GM06990 (cell line): Measurements from ENCODE around the gene MLPH.

ENCODE experiments used
- DNase-seq: peaks from one replicate; pipeline ENCODE4 v3.0.0-alpha.2; 2011; ENCODE audit not compliant: insufficient read length; ENCODE audit errors: extremely low read depth
- H3K27me3 ChIP-seq: replicated peaks from 2 replicates; pipeline ENCODE4 v1.6.0; 2011; ENCODE audit warnings: low read length; ENCODE audit not compliant: control insufficient read depth, insufficient read depth
- H3K36me3 ChIP-seq: 2 replicates; pipeline ENCODE4 v1.5.1; 2011; ENCODE audit warnings: low read length; ENCODE audit not compliant: control insufficient read depth, insufficient read depth
- H3K4me3 ChIP-seq: replicated peaks from 2 replicates; pipeline ENCODE4 v1.5.1; 2011; ENCODE audit warnings: low read depth, mild to moderate bottlenecking, control low read depth, low read length
- CTCF ChIP-seq: IDR thresholded peaks from 2 replicates; pipeline ENCODE4 v1.5.1; 2011; ENCODE audit warnings: low read length, control low read depth, mild to moderate bottlenecking, inconsistent platforms; ENCODE audit not compliant: insufficient read depth, poor library complexity, severe bottlenecking

MLPH gene

GRCh38 chr2:237487496-237487895 is 445 bp downstream of the MLPH start:
- no peak for DNase-seq
- no peak for TF ChIP-seq CTCF
- no peaks in the 10 kb centered on the region for H3K36me3 ChIP-seq
- H3K4me3 ChIP-seq = no peak overlapping the region
- H3K27me3 ChIP-seq = peaks cover 1% of the 10 kb centered on the region; the same call in 1 of the 2 replicates

- no peak for TF ChIP-seq CTCF
- no peaks in the 10 kb centered on the region for H3K36me3 ChIP-seq
- DNase-seq = no peak
- no peak overlapping the region for H3K4me3 ChIP-seq
- no peaks in the 10 kb centered on the region; the same call in 1 of the 2 replicates for H3K27me3 ChIP-seq
These were observed 1.2 kb downstream of the MLPH start for GRCh38 chr2:237488295-237488694.

DNA sequence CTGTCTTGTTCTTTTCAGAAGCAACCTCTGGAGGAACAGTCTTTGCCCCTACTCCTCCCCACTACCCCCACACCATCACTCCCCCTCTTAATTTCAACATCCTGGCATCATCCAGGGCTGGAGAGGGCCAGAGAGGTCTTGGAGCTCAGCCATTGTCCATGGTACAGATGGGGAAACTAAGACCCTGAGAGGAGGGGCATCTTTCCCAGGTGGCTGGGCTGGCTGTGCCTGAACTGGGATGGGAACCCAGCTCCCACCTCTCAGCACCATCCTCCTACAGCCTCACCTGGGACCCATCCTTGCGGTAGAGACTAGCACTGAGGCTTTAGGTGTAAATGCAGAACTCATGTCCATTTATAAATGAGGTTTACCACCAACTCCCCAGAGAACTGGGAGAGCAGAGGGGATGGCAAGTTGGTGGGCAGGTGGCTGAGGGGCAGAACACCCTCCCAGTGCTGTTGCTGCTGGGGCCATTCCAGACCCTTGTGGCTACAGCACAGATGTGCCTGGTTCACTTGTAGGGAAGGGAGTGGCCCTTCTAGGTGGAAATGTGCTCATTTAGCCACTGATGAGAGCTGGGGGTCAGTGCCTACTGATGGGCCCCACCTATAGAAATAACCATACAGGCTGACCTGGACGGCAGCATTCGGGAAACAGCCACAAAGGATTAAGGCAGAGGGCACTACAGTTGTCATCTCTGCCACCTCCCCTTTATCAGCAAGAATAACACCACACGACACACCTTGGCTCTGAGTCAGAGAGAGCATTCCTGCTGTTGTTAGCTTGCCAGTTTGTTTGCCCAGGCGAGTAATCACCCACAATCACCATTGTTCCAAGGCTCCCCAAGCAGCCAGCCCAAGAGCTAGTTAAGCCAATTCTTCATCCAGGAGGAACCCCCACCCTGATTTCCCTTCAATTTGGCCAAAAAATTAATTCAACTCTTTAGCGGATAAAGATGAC is 2.1 kb downstream of the MLPH start:
- Histone ChIP-seq H3K27me3 (no peaks in the 10 kb centered on the region; the same call in 1 of the 2 replicates), H3K4me3 (no peak overlapping the region), H3K36me3 (no peaks in the 10 kb centered on the region)
- no peak for TF ChIP-seq CTCF
- no peak for DNase-seq

GRCh38 chr2:237490009-237490711 is 3.1 kb downstream of the MLPH start:
- Histone ChIP-seq H3K27me3 (no peaks in the 10 kb centered on the region; the same call in 1 of the 2 replicates), H3K4me3 (no peak overlapping the region), H3K36me3 (no peaks in the 10 kb centered on the region)
- no peak for DNase-seq
- TF ChIP-seq CTCF = no peak

DNA sequence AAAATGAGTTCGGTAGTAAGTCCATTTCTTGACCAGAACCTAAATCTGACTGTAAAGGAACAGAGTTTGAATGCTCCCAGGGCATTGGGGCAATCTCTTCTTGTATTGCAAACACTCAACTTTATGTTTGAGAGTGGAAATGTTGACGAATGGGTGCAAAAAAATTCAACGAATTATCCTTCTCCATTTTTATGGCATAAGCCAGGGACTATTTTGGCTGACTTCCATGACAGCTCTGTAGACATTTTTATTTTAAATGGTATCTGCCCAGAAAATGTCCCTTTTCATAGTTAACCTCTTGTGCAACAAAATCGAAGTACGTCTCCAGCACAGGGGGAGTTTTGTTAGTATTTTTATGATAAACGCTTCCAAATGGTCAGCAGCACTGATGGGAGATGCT is 3.7 kb downstream of the MLPH start:
- DNase-seq = no peak
- Histone ChIP-seq H3K4me3 (no peak overlapping the region), H3K27me3 (no peaks in the 10 kb centered on the region; the same call in 1 of the 2 replicates), H3K36me3 (no peaks in the 10 kb centered on the region)
- TF ChIP-seq CTCF = no peak
